ENCODE data around the gene CD81. TPM values are rescaled to one million over a fixed set of nuclear protein-coding genes. Genes with fewer than 3 reads are reported as not detected.

CD81 gene
- total and polyA plus RNA-seq, 2 experiments from 2014 or later, result 88.6 to 290 TPM

DNA sequence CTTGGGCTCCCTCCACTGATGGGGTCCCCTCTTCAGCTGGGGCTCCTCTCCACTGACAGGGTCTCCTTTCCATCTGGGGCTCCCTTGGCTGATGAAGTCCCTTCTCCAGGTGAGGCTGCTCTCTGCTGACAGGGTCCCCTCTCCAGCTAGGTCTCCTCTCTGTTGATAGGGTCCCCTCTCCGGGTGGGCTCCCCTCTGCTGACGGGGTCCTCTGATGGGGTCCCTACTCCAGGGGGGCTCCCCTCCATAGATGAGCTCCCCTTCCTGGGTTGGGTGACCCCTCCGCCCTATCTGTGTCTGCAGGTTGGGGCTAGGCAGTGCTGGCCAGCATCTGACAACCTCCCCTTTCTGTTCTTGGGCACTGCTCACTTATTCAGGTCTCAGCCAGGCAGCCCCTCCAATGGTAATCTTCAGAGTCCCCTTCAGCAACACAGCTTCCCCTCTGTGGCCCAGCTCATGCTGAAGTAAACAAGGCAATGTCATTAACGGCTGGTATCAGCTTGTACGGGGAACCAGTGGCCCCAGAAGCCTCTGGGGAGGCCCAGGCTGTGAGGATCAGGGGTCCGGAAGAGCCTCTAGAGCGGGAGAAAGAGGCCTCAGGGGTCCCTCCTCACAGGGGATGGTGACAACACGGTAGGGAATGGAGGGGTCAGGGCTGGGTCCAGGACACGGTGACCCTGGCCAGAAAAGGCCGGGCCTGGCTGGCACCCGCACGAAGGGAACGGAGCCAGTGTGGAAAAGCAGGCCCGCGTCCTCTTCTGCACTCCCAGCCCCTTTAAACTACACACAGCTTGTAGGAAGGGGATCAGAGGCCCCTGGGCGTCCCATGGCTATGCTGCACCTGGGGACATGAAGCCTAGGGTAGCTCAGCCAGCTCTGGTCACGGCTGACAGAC lies 9.6 kb upstream of the CD81 start:
- H4K20me1 ChIP-seq (replicated peaks; ENCODE audit: insufficient read depth), result no peaks in the 10 kb centered on the region
- H3K27ac Mint-ChIP-seq, result no peak overlapping the region
- H3K4me1 ChIP-seq (ENCODE audit: insufficient read depth), result no peaks in the 10 kb centered on the region
- peaks cover 7% of the 10 kb centered on the region for H3K27me3 Mint-ChIP-seq (ENCODE audit: insufficient read depth, low read depth, poor library complexity)
- no peaks in the 10 kb centered on the region for H3K4me1 Mint-ChIP-seq
- no peak overlapping the region for H2AFZ ChIP-seq
- H3K36me3 Mint-ChIP-seq (ENCODE audit: low read depth), result no peaks in the 10 kb centered on the region; the same call in 2 of the 3 replicates
- no peaks in the 10 kb centered on the region for H3K79me2 ChIP-seq (replicated peaks; ENCODE audit: insufficient read depth)
- H3K27me3 ChIP-seq (ENCODE audit: insufficient read depth), result no peaks in the 10 kb centered on the region
- ATAC-seq, result no peak
- no peaks in the 10 kb centered on the region for H3K36me3 ChIP-seq (ENCODE audit: insufficient read depth)
- no peak for DNase-seq (ENCODE audit: low spot score)
- no peaks in the 10 kb centered on the region for H3K9me2 ChIP-seq (ENCODE audit: insufficient read depth)
- H3K27ac ChIP-seq (ENCODE audit: low read depth), result no peak overlapping the region
- TF ChIP-seq EZH2phosphoT487 (IDR thresholded peaks at IDR 0.05; ENCODE audit: unreplicated experiment), result no peak
- no peak for TF ChIP-seq STAT1 (IDR thresholded peaks at IDR 0.05; ENCODE audit: unreplicated experiment)
- no peak for TF ChIP-seq ETS1 (IDR thresholded peaks at IDR 0.05)
- no peak for TF ChIP-seq NANOG (IDR thresholded peaks at IDR 0.05; ENCODE audit: borderline replicate concordance)
- no peak for TF ChIP-seq JUNB (IDR thresholded peaks at IDR 0.05; ENCODE audit: unreplicated experiment)
- TF ChIP-seq, protein P1, sequence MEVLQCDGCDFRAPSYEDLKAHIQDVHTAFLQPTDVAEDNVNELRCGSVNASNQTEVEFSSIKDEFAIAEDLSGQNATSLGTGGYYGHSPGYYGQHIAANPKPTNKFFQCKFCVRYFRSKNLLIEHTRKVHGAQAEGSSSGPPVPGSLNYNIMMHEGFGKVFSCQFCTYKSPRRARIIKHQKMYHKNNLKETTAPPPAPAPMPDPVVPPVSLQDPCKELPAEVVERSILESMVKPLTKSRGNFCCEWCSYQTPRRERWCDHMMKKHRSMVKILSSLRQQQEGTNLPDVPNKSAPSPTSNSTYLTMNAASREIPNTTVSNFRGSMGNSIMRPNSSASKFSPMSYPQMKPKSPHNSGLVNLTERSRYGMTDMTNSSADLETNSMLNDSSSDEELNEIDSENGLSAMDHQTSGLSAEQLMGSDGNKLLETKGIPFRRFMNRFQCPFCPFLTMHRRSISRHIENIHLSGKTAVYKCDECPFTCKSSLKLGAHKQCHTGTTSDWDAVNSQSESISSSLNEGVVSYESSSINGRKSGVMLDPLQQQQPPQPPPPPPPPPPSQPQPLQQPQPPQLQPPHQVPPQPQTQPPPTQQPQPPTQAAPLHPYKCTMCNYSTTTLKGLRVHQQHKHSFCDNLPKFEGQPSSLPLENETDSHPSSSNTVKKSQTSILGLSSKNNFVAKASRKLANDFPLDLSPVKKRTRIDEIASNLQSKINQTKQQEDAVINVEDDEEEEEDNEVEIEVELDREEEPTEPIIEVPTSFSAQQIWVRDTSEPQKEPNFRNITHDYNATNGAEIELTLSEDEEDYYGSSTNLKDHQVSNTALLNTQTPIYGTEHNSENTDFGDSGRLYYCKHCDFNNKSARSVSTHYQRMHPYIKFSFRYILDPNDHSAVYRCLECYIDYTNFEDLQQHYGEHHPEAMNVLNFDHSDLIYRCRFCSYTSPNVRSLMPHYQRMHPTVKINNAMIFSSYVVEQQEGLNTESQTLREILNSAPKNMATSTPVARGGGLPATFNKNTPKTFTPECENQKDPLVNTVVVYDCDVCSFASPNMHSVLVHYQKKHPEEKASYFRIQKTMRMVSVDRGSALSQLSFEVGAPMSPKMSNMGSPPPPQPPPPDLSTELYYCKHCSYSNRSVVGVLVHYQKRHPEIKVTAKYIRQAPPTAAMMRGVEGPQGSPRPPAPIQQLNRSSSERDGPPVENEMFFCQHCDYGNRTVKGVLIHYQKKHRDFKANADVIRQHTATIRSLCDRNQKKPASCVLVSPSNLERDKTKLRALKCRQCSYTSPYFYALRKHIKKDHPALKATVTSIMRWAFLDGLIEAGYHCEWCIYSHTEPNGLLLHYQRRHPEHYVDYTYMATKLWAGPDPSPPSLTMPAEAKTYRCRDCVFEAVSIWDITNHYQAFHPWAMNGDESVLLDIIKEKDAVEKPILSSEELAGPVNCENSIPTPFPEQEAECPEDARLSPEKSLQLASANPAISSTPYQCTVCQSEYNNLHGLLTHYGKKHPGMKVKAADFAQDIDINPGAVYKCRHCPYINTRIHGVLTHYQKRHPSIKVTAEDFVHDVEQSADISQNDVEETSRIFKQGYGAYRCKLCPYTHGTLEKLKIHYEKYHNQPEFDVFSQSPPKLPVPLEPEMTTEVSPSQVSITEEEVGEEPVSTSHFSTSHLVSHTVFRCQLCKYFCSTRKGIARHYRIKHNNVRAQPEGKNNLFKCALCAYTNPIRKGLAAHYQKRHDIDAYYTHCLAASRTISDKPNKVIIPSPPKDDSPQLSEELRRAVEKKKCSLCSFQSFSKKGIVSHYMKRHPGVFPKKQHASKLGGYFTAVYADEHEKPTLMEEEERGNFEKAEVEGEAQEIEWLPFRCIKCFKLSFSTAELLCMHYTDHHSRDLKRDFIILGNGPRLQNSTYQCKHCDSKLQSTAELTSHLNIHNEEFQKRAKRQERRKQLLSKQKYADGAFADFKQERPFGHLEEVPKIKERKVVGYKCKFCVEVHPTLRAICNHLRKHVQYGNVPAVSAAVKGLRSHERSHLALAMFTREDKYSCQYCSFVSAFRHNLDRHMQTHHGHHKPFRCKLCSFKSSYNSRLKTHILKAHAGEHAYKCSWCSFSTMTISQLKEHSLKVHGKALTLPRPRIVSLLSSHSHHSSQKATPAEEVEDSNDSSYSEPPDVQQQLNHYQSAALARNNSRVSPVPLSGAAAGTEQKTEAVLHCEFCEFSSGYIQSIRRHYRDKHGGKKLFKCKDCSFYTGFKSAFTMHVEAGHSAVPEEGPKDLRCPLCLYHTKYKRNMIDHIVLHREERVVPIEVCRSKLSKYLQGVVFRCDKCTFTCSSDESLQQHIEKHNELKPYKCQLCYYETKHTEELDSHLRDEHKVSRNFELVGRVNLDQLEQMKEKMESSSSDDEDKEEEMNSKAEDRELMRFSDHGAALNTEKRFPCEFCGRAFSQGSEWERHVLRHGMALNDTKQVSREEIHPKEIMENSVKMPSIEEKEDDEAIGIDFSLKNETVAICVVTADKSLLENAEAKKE (CRISPR knock-in tag; IDR thresholded peaks at IDR 0.05), result no peak
- no peak for TF ChIP-seq POLR2AphosphoS5 (IDR thresholded peaks at IDR 0.05; ENCODE audit: low read depth)
- TF ChIP-seq EZH2 (IDR thresholded peaks at IDR 0.05; ENCODE audit: low read depth, unreplicated experiment), result no peak
- TF ChIP-seq ZNF331 (CRISPR knock-in tag; IDR thresholded peaks at IDR 0.05; ENCODE audit: low read depth), result no peak
- no peak for TF ChIP-seq REST (IDR thresholded peaks at IDR 0.05; ENCODE audit: unreplicated experiment)
- TF ChIP-seq CREB1 (CRISPR knock-in tag; IDR thresholded peaks at IDR 0.05; ENCODE audit: low read depth), result no peak
- TF ChIP-seq ZNF114 (CRISPR knock-in tag; IDR thresholded peaks at IDR 0.05), result no peak
- TF ChIP-seq, protein P2, sequence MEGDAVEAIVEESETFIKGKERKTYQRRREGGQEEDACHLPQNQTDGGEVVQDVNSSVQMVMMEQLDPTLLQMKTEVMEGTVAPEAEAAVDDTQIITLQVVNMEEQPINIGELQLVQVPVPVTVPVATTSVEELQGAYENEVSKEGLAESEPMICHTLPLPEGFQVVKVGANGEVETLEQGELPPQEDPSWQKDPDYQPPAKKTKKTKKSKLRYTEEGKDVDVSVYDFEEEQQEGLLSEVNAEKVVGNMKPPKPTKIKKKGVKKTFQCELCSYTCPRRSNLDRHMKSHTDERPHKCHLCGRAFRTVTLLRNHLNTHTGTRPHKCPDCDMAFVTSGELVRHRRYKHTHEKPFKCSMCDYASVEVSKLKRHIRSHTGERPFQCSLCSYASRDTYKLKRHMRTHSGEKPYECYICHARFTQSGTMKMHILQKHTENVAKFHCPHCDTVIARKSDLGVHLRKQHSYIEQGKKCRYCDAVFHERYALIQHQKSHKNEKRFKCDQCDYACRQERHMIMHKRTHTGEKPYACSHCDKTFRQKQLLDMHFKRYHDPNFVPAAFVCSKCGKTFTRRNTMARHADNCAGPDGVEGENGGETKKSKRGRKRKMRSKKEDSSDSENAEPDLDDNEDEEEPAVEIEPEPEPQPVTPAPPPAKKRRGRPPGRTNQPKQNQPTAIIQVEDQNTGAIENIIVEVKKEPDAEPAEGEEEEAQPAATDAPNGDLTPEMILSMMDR (conservative IDR thresholded peaks at IDR 0.05; ENCODE audit: low read depth in 2 of 2), result no peak
- no peaks in the 10 kb centered on the region for H3F3A ChIP-seq (replicated peaks; ENCODE audit: low read depth)
- H3K4me3 Mint-ChIP-seq, result no peak overlapping the region
- H3K4me2 ChIP-seq, result no peak overlapping the region
- H3K4me3 ChIP-seq, result no peak overlapping the region
- H3K9me3 Mint-ChIP-seq, result no peaks in the 10 kb centered on the region; the same call in 1 of the 3 replicates
